ENCODE results near the gene NLRC5.

Gene NLRC5

GRCh38 chr16:56948234-56948633, 41.1 kb upstream of the NLRC5 start:
- DNase-seq (ENCODE audit: low spot score in 2 of 2) (no peak), ATAC-seq (replicated peaks; ENCODE audit: extremely low read depth, poor library complexity, severe bottlenecking) (no peak)
- Mint-ChIP-seq H3K9me3 (no peaks in the 10 kb centered on the region), H3K4me1 (peaks cover 20% of the 10 kb centered on the region), H3K27me3 (no peaks in the 10 kb centered on the region), H3K36me3 (ENCODE audit: insufficient read depth) (peaks cover 25% of the 10 kb centered on the region), H3K27ac (ENCODE audit: low read depth) (no peak overlapping the region), H3K4me3 (no peak overlapping the region)

- Mint-ChIP-seq H3K27ac (ENCODE audit: low read depth) (peak overlapping the region; percentile 63), H3K36me3 (ENCODE audit: insufficient read depth) (peaks cover 10% of the 10 kb centered on the region), H3K4me3 (no peak overlapping the region), H3K27me3 (no peaks in the 10 kb centered on the region), H3K4me1 (peaks cover 18% of the 10 kb centered on the region), H3K9me3 (no peaks in the 10 kb centered on the region)
- DNase-seq (ENCODE audit: low spot score in 2 of 2) (no peak), ATAC-seq (replicated peaks; ENCODE audit: extremely low read depth, poor library complexity, severe bottlenecking) (no peak)
Observed at GRCh38 chr16:56950051-56950450, 39.3 kb upstream of the NLRC5 start.

GRCh38 chr16:56950455-56950854, 38.9 kb upstream of the NLRC5 start:
- Mint-ChIP-seq H3K4me1 (peaks cover 18% of the 10 kb centered on the region), H3K36me3 (ENCODE audit: insufficient read depth) (peaks cover 7% of the 10 kb centered on the region), H3K4me3 (no peak overlapping the region), H3K9me3 (no peaks in the 10 kb centered on the region), H3K27me3 (no peaks in the 10 kb centered on the region), H3K27ac (ENCODE audit: low read depth) (peak overlapping the region; percentile 63)
- no peak for ATAC-seq (replicated peaks; ENCODE audit: extremely low read depth, poor library complexity, severe bottlenecking)
- no peak for DNase-seq (ENCODE audit: low spot score in 2 of 2)

DNA sequence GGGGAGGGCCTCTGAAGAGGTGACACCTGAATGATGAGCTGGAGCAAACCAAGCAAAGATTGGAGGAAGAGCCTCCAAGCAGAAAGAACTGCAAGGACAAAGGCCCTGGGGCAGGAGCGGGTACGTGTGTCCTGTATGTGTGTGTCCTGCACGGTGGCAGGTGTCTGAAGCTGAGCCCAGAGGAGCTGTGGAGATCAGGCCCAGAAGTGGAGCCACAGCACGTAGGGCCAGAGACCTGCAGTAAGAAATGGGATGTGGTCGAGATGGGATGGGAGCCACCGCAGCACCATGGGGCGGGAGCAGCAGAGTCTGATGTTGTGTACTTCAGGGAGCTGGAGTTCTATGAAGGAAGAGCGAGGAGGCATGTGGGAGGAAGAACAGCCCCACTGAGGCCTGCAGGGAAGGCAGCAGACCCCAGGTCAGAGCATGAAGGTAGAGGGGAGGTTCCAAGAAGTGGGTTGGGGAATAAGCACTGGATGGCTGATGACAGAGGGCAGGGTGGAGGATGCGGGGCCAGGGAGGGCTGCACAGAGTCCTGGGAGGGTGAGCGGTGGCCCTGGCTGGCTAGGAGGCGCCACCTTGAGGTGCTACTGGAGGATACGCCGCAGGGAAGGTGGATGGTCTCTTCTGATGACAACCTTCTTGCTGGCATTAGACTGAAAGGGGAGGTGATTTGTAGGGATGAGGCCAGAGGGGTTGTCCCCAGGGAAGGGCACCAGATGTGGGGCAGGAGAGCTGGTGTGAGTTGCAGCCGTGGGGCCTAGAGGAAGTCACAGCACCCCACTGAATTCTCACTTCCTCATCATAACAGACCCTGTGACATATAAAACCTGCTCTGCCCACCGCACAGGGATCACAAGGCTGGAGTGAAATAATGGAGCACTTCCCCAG, 38.2 kb upstream of the NLRC5 start:
- peak in 1 of 2 donors; percentile 23 for DNase-seq (ENCODE audit: low spot score in 2 of 2)
- H3K4me1 Mint-ChIP-seq = peaks cover 18% of the 10 kb centered on the region
- H3K9me3 Mint-ChIP-seq = no peaks in the 10 kb centered on the region
- H3K27ac Mint-ChIP-seq (ENCODE audit: low read depth) = peak overlapping the region; percentile 63
- H3K36me3 Mint-ChIP-seq (ENCODE audit: insufficient read depth) = peaks cover 4% of the 10 kb centered on the region
- no peaks in the 10 kb centered on the region for H3K27me3 Mint-ChIP-seq
- H3K4me3 Mint-ChIP-seq = no peak overlapping the region
- peak; percentile 80 for ATAC-seq (replicated peaks; ENCODE audit: extremely low read depth, poor library complexity, severe bottlenecking)

DNA sequence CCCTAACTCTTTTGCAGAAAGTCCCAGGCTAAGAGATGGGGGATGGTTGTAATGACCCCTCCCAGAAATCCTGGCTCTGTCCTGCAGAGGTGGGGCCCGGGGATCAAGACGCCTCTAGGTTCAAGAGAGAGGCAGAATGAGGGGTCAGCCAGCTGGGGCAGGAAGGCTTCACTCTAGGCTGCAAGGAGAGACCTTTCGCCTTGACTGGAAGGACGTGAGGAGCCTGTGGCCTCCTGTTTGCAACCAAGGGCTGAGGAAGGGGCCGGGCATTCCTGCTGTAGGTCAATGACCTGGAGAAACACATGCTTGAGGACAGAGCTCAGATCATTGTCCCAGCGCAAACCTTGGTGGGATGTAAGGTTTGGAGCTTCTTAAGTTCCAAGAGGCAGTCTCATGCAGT, 36.4 kb upstream of the NLRC5 start:
- ATAC-seq (replicated peaks; ENCODE audit: extremely low read depth, poor library complexity, severe bottlenecking) = no peak
- peaks cover 14% of the 10 kb centered on the region for H3K4me1 Mint-ChIP-seq
- H3K27ac Mint-ChIP-seq (ENCODE audit: low read depth) = no peak overlapping the region
- DNase-seq (ENCODE audit: low spot score in 2 of 2) = no peak
- H3K36me3 Mint-ChIP-seq (ENCODE audit: insufficient read depth) = peaks cover 3% of the 10 kb centered on the region
- no peak overlapping the region for H3K4me3 Mint-ChIP-seq
- H3K9me3 Mint-ChIP-seq = no peaks in the 10 kb centered on the region
- H3K27me3 Mint-ChIP-seq = no peaks in the 10 kb centered on the region

DNA sequence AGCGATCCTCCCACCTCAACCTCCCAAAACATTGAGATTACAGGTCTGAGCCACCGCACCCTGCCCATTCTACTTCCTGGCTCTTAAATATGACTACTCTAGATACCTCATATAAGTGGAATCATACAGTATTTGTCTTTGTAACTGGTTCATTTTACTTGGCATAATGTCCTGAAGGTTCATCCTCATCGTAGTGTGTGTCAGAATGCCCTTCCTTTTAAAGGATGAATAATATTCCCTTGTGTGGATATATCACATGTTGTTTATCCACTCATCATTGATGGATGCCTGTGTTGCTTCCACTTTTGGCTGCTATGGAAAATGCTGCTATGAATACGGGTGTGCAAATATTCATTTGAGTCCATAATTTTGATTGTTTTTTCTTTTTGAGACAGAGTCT, 33.3 kb upstream of the NLRC5 start:
- H3K9me3 Mint-ChIP-seq = no peaks in the 10 kb centered on the region
- peaks cover 6% of the 10 kb centered on the region for H3K4me1 Mint-ChIP-seq
- ATAC-seq (replicated peaks; ENCODE audit: extremely low read depth, poor library complexity, severe bottlenecking) = no peak
- no peak overlapping the region for H3K27ac Mint-ChIP-seq (ENCODE audit: low read depth)
- no peaks in the 10 kb centered on the region for H3K36me3 Mint-ChIP-seq (ENCODE audit: insufficient read depth)
- no peak overlapping the region for H3K4me3 Mint-ChIP-seq
- no peak for DNase-seq (ENCODE audit: low spot score in 2 of 2)
- no peaks in the 10 kb centered on the region for H3K27me3 Mint-ChIP-seq

DNA sequence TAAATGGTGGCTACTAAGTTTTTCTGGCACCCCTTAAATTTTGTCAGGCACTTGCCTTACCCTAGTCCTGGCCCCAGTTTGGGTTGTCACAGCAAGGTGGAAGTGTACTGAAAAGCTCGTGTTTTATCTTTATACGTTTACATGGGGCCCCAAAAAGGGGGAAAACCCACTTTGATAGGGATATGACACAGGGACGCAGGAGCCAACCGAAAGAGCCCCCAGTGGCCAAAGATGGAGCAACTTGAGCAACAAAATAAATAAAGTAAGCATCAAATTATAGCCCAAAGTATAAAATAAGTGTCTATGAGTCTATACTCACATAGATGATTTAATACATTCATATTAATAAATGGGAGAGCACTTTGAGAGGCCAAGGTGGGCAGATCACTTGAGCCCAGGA, 32.6 kb upstream of the NLRC5 start:
- ATAC-seq (replicated peaks; ENCODE audit: extremely low read depth, poor library complexity, severe bottlenecking) (no peak), DNase-seq (ENCODE audit: low spot score in 2 of 2) (no peak)
- Mint-ChIP-seq H3K27ac (ENCODE audit: low read depth) (no peak overlapping the region), H3K9me3 (no peaks in the 10 kb centered on the region), H3K36me3 (ENCODE audit: insufficient read depth) (no peaks in the 10 kb centered on the region), H3K4me1 (no peaks in the 10 kb centered on the region), H3K27me3 (no peaks in the 10 kb centered on the region), H3K4me3 (no peak overlapping the region)

DNA sequence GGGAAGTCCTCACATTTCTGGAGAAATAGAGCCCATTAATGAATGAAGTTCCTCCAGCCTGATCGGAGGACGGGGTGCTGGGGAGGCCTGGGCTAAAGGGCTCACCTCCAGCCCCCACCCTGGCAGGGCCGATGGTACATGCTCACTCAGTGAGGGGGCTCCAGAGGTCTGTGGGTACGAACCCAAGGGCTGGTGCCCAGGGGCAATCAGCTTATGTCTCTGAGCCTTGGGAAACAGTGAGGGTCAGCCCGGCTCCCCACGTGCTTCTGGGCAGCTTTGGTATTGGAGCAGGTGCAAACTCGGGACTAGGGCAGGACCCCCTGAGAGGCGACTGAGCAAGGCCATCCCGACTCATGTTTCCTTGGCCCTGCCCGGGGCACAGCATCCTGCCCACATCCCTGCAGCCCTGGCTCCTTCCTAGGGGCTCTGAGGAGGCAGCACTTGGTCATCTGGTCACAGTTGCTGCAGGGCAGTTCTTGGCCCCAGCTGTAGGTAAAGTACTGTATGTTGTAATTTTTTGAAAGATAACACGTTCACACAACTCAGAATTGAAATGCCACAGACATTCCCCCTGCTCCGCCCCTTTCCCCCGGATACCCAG, 28.6 kb upstream of the NLRC5 start:
- H3K9me3 Mint-ChIP-seq = no peaks in the 10 kb centered on the region
- DNase-seq (ENCODE audit: low spot score in 2 of 2) (no peak), ATAC-seq (replicated peaks; ENCODE audit: extremely low read depth, poor library complexity, severe bottlenecking) (no peak)
- H3K27ac Mint-ChIP-seq (ENCODE audit: low read depth) = no peak overlapping the region
- H3K36me3 Mint-ChIP-seq (ENCODE audit: insufficient read depth) = peaks cover 1% of the 10 kb centered on the region
- H3K4me1 Mint-ChIP-seq = peaks cover 16% of the 10 kb centered on the region
- no peaks in the 10 kb centered on the region for H3K27me3 Mint-ChIP-seq
- H3K4me3 Mint-ChIP-seq = no peak overlapping the region

DNA sequence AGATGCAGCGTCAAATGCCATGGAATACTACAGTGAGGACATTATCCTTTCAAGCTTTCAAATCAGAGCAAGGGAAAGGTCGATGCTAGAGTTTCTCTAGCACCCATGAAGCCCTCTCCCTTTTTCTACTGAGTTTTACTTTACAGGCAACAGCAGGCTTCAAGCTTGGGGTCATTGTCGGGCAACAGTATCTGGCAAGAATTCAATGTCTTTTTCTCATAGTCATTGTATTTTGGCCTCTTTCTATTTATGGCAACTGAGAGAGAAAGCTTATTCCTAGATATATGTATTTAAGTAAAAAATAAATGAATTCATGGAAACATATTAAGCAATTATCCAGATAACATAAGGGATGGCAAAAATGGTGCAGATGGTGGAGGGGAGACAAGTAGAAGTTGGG, 28.0 kb upstream of the NLRC5 start:
- no peak for DNase-seq (ENCODE audit: low spot score in 2 of 2)
- Mint-ChIP-seq H3K9me3 (no peaks in the 10 kb centered on the region), H3K27ac (ENCODE audit: low read depth) (no peak overlapping the region), H3K4me1 (peaks cover 23% of the 10 kb centered on the region), H3K27me3 (no peaks in the 10 kb centered on the region), H3K4me3 (no peak overlapping the region), H3K36me3 (ENCODE audit: insufficient read depth) (peaks cover 4% of the 10 kb centered on the region)
- ATAC-seq (replicated peaks; ENCODE audit: extremely low read depth, poor library complexity, severe bottlenecking) = no peak

DNA sequence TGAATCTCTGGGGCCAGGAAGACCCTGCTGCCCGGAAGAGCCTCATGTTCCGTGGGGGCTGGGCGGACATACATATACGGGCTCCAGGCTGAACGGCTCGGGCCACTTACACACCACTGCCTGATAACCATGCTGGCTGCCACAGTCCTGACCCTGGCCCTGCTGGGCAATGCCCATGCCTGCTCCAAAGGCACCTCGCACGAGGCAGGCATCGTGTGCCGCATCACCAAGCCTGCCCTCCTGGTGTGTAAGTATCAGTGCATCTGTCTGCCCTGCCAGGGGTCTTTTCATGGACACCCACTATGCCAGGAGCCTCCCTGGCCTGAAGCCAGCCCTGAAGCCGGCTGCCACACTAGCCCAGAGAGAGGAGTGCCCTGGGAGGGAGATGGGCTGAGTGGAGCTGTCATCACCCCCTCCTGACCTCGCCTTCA, 27.5 kb upstream of the NLRC5 start, which contains the start of gene CETP:
TSS of gene CETP (plus strand) at position 100 of the 431 bp plus-strand sequence. CDS start at position 130, 30 bp downstream.
- DNase-seq (ENCODE audit: low spot score in 2 of 2) = no peak
- Mint-ChIP-seq H3K36me3 (ENCODE audit: insufficient read depth) (peaks cover 4% of the 10 kb centered on the region), H3K27ac (ENCODE audit: low read depth) (no peak within 1 kb of the TSS), H3K4me3 (no peak within 1 kb of the TSS), H3K9me3 (no peaks in the 10 kb centered on the region), H3K27me3 (no peaks in the 10 kb centered on the region), H3K4me1 (peaks cover 23% of the 10 kb centered on the region)
- ATAC-seq (replicated peaks; ENCODE audit: extremely low read depth, poor library complexity, severe bottlenecking) = no peak

GRCh38 chr16:56964243-56965148, 24.9 kb upstream of the NLRC5 start:
- peak; percentile 90 to 99 for DNase-seq (ENCODE audit: low spot score in 2 of 2)
- no peaks in the 10 kb centered on the region for H3K27me3 Mint-ChIP-seq
- H3K4me1 Mint-ChIP-seq = peaks cover 23% of the 10 kb centered on the region
- peaks cover 4% of the 10 kb centered on the region for H3K36me3 Mint-ChIP-seq (ENCODE audit: insufficient read depth)
- ATAC-seq (replicated peaks; ENCODE audit: extremely low read depth, poor library complexity, severe bottlenecking) = peak; percentile 91
- no peaks in the 10 kb centered on the region for H3K9me3 Mint-ChIP-seq
- peak overlapping the region; percentile 68 for H3K27ac Mint-ChIP-seq (ENCODE audit: low read depth)
- H3K4me3 Mint-ChIP-seq = no peak overlapping the region
